NCI-H82 treated with DMSO at 0.1 percent for 48 hours (cell line): ENCODE results near the gene THPO.

Experiments
- DNase-seq: peaks from one replicate; lab custom pipeline; 2025; ENCODE audit not compliant: unreplicated experiment; lab: John Stamatoyannopoulos, UW

THPO gene

DNA sequence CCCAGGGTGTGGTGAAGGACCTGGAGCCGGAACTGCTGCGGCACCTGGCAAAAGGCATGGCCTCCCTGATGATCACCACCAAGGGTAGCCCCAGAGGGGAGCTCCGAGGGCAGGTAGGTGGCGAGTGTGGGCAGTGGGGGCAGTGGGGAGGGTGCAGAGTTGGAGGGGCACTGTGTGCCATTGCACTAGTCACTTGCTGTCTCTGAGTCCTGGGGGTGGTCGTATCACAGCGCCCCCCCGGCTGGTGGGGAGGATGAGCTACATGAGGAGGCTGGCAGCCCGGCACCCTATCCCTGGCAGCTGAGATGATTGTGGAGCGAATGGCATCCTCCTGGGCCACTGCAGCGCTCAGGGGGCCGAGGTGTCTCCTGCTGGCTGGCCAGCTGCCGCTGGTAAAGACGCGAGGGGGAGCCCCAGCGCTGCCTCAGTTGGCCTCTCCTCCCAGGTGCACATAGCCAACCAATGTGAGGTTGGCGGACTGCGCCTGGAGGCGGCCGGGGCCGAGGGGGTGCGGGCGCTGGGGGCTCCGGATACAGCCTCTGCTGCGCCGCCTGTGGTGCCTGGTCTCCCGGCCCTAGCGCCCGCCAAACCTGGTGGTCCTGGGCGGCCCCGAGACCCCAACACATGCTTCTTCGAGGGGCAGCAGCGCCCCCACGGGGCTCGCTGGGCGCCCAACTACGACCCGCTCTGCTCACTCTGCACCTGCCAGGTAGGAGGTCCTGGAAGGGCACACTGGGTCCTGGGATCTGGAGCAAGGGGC is 8.2 kb upstream of the THPO start:
- no peak for DNase-seq

DNA sequence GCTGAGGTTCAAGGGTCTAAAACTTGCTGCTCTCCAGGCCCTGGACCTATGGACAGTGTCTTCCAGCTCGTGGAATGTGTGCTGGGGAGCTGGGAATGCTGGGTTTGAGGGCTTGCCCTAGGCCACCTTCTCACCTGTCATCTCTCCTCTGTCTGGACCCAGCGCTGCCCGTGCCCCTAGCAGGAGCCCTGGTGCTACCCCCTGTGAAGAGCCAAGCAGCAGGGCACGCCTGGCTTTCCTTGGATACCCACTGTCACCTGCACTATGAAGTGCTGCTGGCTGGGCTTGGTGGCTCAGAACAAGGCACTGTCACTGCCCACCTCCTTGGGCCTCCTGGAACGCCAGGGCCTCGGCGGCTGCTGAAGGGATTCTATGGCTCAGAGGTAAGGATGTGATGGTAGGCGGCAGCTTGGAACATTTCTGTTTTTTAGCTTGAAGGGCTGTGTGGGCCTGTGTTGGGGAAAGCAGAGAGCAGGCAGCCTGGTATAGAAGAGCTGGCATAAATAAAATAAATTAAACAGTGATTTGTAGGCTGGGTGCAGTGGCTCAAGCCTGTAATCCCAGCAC is 6.9 kb upstream of the THPO start:
- no peak for DNase-seq

GRCh38 chr3:184384342-184384741 is 6.3 kb upstream of the THPO start:
- no peak for DNase-seq

- no peak for DNase-seq
These were observed 5.2 kb upstream of the THPO start for GRCh38 chr3:184383033-184383740.

GRCh38 chr3:184382326-184383032 is 4.5 kb upstream of the THPO start:
- no peak for DNase-seq

- no peak for DNase-seq
These were observed 3.5 kb upstream of the THPO start for GRCh38 chr3:184381261-184382224.

GRCh38 chr3:184380627-184381260 is 2.7 kb upstream of the THPO start:
- no peak for DNase-seq

DNA sequence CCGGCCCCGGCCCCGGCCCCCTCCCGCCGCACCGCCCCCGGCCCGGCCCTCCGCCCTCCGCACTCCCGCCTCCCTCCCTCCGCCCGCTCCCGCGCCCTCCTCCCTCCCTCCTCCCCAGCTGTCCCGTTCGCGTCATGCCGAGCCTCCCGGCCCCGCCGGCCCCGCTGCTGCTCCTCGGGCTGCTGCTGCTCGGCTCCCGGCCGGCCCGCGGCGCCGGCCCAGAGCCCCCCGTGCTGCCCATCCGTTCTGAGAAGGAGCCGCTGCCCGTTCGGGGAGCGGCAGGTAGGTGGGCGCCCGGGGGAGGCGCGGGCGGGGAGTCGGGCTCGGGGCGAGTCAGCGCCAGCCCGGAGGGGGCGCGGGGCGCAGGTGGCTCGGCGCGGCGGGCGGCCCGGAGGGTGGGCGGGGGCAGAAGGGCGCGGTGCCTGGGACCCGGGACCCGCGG is 2.2 kb upstream of the THPO start:
- no peak for DNase-seq

DNA sequence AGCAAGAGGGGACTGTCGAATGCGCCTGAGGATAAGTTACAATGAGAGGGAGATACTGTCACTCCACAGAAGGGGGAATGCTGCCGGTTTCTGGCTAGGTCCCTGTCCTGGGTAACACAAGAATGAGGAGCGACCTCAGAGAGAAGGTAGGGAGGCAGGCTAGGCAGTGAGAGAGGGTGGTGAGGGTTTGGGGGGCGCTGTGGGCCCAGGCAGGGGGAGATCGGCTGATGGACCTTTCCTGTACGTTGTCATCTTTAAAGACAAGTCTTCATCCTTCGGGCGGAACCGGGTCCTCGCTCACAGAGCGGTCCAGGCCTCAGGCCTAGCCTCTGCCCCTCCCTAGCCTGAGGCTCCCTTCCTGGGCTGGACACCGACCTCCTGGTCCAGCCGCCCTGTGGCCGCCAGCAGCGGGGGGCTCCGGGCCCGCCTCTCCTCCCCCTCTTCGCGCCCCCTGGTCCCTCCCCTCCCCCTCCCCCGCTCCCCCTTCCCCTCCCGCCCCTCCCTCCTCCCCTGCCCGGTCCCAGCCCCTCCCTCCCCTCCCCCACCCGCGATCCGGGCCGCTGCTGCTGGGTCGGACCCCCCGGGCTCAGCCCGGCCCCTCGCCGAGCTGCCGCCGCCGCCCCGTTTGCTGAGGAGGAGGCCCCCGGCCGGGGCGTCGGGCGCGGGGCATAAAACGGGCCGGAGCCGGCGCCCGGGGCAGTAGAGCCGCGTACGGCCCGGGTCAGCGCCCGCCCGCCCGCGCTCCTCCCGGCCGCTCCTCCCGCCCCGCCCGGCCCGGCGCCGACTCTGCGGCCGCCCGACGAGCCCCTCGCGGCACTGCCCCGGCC is 1.6 kb upstream of the THPO start, which contains the start of gene CHRD:
TSS of gene CHRD (plus strand) at position 697 of the 827 bp plus-strand sequence. CDS start 265 bp downstream, outside the sequence.
- no peak for DNase-seq

DNA sequence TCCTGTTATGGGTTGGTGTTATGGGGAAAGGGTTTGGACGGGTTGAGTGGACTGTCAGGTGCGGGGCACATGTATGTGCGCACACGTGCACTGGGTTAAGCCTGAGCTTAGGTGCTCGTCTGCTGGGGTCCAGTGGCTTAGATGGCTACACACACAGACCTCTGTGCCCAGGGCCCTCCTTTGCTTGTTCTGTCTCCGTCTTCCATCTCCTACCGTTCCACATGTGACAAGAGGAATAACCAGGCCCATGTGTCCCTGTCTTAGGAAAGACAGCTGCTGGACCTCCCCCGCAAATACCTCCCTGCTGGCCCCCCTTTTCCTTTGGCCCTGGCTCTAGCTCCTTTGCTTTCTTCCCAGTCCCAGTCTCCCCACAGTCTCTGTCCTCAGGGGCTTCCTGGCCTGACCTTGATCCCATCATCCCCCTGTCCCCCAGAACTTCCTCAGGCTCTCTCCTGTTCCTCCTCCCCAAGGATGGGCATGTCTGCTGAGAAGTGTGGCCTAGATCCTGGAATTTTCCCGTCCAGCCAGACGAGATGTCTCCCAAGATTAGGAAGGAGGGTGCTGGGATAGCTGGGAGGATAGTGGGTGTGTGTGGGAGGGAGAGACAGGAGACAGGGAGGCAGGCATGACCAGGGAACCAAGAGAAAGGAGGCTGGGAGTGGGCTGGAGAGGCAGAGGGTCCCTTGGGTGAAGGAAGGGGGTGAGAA is 797 bp upstream of the THPO start:
- DNase-seq: no peak

DNA sequence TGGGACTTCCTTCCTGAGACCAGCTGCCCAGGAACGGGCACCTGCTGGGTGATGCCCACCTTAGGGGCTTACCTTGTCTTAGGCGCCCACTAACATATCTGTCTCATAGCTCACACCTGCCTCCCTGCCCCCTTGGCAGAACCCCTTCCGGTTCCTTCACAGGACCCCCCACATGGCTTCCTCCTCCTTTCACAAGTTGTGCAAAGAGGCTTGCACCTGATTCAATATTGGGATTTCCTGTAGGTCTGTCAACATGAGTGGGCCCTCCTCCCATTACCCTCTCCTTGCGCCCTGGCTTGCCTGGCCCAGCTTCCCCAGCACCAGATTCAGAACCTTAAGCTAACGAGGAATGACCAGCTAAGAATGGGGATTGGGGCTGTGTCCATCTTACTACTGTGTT is 633 bp downstream of the THPO start:
- no peak for DNase-seq

GRCh38 chr3:184375747-184376461 is 2.1 kb downstream of the THPO start:
- DNase-seq: no peak

DNA sequence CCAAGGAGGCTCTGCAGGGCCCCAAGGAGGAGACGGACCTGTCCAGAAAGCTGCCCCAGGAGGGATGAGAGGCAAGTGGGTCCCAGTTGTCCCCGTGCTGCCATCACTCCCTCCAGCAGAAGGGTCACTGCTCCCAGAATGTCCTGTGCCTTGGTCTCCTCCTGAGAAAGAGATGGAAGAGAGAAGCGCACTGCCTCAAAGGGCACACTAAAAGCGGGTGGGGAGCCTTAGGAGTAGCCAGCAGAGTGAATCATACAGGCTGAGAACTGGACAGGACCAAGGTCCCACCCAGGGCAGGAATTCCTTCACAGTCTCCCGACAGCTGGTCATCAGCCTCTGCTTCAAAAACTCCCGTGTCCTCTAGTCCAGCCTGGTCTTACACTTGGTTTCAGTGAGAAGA is 4.6 kb downstream of the THPO start:
- DNase-seq: no peak

DNA sequence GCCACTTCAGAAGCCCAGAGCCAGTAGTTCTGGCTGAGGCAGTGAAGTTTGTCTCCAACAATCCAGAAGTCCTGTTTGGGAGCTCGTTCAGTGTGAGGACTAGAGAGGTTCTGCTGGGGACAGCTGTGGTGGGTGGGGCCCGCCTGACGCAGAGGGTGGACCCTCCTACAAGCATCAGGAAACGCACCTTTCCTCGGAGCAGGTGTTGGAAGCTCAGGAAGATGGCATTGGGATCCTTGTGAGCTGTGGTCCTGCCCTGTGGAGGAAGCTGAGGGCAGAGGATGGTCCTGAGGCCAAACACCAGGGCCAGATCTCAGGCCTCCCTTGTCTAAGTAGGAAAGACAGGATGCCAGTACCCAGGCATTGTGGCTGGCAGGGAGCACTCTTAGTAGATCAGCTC is 5.1 kb downstream of the THPO start:
- no peak for DNase-seq

- DNase-seq: no peak
These were observed 5.6 kb downstream of the THPO start for GRCh38 chr3:184372296-184372821.

GRCh38 chr3:184371570-184372018 is 6.4 kb downstream of the THPO start:
- DNase-seq: peak; percentile 66

DNA sequence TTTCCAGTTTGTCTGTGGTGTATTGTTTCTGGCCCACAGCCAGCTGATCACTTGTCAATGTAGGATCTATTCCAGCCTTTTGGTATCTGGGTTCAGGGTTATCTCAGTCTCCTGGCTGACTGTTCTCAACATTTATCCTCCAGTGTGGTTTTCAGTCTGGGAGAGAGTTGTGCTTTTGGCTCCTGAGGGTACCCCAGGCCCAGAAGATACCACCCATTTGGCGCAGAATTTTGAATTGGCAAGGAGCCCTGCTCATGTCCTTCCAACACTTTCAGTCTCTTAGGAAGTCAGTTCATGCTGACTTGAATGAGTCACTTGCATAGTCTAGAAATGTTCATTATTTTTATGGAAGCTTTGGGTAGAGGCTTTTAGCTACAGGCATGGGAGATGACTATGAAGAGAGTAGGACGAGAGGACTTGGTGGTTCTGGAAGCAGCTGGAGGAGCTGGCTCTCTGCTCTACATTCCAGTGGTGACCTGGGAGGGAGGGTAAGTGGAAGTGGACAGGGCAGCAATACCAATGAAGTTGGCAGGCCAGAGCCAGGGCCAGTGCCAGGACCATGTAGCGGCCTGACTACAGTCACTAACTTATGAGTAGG is 9.3 kb downstream of the THPO start:
- DNase-seq: no peak
